ENCODE results near the gene STPG4.
"Not testable (repeated sequence)": the region's sequence is repeated elsewhere in the genome, so short reads cannot be mapped to it uniquely, and the experiment has no call there.

The STPG4 gene

DNA sequence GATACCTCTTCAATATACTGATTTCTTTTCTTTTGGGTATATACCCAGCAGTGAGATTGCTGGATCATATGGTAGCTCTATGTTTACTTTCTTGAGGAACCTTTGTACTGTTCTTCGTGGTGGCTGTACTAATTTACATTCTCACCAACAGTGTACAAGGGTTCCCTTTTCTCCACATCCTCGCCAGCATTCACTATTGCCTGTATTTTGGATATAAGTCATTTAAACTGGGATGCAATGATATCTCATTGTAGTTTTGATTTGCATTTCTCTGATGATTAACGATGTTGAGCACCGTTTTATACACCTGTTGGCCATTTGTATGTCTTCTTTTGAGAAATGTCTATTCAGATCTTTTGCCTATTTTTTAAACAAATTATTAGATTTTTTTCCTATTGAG is 30.4 kb downstream of the STPG4 start:
- not testable (repeated sequence) for DNase-seq

DNA sequence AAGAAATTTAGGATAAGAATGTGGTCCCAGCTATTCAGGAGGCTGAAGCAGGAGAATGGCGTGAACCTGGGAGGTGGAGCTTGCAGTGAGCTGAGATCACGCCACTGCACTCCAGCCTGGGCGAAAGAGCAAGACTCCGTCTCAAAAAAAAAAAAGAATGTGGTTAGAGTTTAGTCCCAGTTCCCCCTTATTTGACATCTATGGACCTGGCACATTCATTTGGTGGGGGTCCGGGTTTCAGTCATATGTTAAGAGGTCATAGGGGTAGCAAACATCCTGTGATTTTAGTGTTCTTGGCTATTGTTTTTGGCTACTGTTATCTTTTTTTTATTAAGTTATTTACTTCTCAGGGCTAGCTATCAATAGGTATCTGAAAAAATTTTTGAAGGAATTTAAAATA is 34.7 kb downstream of the STPG4 start:
- not testable (repeated sequence) for DNase-seq

DNA sequence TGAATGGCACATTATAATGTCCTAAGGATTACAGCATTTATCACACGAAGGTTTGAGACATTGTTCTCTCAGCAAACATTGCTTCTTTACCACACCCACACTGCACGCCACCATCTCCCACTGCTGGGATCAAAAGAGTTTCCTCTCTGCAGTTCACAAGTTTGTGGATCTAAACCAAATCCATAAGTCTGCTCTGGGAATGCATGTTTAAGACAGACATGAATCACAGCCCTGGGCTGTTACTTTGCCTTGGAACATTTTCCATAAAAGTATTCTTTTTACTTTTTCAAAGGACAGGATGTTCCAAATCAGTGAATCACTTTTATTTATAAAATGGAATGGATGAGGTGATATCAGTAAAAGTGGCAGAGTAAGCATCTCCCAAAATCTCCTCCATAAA is 36.1 kb downstream of the STPG4 start:
- DNase-seq, result no peak

DNA sequence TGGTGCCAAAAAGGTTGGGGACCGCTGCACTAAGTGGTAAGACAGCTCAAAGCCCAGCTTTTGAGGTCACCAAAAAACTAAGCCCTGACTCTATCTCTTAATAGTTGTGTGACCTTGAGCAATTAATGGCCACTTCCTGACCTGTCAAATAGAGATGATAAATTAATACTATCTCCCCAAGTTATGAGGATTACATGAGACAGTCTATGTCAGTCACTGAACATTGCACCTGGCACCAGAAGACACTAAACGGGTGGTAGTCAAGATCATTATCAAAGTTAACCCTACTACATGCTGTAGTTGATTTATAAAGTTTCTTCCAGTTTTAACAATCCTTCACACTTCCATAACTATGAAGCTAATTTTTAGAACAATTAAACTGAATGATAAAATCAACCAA is 36.5 kb downstream of the STPG4 start:
- no peak for DNase-seq

DNA sequence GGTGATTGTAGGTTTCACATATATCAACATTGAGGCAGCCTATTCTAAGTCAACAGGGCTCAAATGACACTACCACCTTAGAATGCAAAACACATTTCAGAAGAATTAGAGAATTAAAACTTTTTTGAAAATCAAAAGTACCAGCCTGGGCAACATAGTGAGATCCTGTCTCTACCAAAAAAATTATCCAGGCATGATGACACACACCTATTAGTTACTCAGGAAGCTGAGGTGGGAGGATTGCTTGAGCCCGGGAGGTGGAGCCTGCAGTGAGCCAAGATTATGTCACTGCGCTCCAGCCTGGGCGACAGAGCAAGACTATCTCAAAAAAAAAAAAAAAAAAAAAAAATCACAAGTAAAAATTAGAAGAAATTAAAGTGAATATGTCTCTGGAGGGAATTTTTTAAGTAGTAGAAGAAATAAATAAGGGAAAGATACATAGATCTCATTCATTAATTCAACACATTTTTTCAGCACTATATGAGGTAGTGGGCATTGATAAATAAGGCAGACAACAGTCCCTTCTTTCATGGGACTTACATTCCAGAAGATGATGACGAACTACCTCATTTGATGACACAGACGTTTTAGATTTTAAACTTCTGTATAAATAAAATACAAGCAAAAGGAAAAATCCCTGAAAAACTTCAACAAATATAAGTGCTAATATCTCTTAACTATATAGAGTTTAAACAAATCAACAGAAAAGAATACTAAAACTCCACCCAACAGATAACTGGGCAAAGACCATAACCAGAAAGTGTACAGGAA is 42.3 kb downstream of the STPG4 start:
- no peak for DNase-seq

DNA sequence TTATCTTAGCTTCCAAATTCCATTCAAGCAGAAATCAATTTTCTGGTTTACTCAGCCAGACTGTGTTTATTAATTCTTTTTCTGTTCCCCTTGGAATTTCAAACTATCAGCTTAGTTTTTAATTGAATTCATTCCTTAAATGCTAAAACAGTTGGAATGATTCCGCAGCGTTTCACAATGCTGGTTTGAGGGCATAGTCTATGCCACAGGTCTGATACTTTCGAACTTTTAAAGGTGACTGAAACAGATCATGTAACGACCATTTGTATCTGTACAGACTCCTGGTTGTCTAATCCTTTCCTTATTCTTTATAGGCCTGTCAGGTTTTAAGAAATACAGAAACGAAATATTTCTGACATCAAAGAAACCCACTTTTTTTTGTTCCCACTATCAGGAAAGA is 45.4 kb downstream of the STPG4 start:
- no peak for DNase-seq

DNA sequence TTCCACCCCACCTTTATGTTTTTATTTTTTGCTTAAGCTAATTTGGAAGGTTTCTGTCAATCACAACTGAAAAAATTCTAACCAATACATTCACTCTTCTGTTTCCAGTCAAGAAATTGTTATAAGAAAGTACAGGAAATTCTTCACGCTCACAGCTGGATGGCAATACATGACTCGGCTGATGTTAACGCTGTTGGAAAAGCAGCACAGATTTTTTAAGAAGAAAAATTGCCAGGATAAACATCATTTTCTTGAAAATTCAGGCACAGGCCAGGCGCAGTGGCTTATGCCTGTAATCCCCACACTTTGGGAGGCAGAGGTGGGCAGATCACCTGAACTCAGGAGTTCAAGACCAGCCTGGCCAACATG is 46.1 kb downstream of the STPG4 start:
- DNase-seq, result no peak

DNA sequence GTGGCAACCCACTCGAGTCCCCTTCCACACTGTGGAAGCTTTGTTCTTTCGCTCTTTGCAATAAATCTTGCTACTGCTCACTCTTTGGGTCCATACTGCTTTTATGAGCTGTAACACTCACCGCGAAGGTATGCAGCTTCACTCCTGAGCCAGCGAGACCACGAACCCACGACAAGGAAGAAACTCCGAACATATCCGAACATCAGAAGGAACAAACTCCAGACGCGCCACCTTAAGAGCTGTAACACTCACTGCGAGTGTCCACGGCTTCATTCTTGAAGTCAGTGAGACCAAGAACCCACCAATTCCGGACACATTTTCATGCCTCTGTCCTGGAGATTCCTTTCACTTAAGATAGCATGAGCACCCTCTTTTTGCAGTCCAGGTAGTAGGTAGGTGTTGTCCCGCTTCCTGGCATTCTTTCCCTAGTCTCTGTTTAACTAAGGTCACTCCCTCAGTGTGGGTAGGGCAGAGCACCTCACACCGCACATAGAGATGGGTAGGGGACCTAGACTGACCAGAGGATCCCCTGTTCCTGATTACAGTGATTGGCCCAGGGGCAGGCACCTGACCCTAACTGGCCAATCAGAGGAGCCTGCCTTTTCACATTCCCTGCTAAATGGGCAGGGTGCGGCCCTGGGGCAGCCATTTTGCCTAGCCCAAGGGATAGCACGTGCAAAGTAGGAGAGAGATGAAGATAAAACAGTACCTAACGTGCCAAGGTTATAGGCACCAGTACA is 46.7 kb downstream of the STPG4 start:
- DNase-seq, result not testable (repeated sequence)

DNA sequence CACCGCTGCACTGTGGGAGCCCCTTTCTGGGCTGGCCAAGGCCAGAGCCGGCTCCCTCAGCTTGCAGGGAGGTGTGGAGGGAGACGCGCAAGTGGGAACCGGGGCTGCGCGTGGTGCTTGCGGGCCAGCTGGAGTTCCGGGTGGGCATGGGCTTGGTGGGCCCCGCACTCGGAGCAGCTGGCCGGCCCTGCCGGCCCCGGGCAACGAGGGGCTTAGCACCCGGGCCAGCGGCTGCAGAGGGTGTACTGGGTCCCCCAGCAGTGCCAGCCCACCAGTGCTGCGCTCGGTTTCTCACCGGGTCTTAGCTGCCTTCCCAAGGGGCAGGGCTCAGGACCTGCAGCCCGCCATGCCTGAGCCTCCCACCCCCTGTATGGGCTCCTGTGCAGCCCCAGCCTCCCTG is 47.9 kb downstream of the STPG4 start:
- not testable (repeated sequence) for DNase-seq

DNA sequence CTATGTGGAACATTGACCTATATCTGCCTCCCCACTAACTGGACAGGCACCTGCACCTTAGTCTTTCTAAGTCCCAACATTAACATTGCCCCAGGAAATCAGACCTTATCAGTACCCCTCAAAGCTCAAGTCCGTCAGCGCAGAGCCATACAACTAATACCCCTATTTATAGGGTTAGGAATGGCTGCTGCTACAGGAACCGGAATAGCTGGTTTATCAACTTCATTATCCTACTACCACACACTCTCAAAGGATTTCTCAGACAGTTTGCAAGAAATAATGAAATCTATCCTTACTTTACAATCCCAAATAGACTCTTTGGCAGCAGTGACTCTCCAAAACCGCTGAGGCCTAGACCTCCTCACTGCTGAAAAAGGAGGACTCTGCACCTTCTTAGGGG is 48.9 kb downstream of the STPG4 start:
- not testable (repeated sequence) for DNase-seq

DNA sequence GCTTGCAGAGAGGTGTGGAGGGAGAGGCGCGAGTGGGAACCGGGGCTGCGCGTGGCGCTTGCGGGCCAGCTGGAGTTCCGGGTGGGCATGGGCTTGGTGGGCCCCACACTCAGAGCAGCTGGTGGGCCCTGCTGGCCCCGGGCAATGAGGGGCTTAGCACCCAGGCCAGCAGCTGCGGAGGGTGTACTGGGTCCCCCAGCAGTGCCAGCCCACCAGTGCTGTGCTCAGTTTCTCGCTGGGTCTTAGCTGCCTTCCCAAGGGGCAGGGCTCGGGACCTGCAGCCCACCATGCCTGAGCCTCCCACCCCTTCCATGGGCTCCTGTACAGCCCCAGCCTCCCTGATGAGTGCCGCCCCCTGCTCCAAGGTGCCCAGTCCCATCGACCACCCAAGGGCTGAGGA is 55.4 kb downstream of the STPG4 start:
- DNase-seq, result not testable (repeated sequence)

DNA sequence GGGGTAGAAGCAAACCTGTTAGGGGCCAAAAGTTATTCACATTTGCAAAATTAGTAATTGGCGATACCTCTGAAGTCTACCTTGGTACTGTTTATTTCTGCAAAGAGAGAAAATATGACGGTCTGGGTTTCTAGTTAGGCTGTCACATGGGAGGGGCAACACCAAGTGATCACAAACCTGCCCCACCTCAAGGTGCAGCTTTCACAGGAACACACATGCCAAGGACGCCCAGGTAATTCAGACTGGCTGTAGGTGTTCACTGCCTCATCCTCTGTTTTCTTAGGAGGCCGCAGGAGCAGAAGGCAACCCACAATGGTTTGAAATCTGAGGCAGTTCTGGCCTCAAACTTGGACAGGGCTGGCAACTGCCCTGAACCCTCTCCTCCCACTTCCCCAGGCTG is 56.2 kb downstream of the STPG4 start:
- DNase-seq, result no peak

DNA sequence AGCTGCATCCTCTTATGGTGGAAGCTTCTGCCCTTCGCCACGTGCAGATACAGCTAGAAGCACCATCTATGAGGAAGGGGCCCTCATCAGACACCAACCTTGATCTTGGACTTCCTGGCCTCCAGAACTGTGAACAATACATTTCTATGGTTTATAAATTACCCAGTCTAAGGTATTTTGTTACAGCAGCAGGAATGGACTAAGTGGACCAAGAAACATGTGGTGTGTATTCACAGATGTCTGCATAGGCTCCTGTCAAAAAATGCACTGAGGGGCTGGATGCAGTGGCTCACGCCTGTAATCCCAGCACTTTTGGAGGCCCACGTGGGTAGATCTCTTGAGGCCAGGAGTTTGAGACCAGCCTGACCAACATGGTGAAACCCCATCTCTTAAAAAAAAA is 57.5 kb downstream of the STPG4 start:
- DNase-seq, result no peak

DNA sequence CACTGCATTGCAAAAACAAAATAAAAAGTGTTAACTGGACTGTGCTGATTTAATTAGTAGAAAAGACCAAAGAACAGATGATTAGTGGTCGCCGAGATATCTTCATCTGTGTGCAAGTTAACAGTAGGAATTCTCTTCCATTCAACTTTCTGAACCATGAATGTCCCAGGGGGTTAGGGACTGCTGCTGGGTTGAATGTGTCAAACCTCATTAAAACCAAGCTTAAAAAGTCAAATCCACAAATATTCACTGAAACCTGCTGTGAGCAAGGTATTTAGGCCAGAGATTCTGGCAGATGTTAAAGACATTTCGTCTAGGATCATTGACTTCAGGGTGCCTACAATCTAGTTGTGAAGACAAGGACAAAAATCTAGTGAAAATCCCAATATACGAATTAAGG is 58.7 kb downstream of the STPG4 start:
- DNase-seq, result no peak

DNA sequence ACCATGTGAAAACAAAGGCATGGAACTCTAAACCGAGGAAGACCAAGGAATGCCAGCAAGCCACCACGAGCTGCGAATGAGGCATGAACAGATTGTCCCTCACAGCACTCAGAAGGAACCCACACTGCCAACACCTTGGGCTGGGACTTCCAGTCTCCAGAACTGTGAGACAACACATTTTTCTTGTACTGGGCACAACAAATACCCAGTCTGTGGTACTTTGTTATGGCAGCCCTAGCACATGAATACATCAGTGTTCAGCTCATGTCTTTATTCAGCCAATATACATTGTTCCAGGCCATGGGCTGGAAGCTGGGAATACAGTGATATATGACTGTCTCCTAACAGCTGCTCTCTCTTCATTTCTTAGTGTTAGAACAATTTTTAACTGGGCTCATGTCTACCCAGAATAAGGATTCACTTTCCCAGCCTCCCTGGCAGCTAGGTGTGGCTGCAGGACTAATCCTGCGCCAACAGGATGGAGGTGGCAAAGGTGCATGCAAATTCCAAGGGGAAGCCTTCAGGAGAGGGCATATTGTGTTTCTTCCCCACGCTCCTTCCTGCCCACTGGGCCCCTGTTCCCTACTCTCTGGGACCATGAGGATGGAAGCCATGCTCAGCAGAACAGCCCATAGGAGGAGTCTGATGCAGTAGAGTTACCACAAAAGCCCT is 59.6 kb downstream of the STPG4 start:
- DNase-seq, result no peak

DNA sequence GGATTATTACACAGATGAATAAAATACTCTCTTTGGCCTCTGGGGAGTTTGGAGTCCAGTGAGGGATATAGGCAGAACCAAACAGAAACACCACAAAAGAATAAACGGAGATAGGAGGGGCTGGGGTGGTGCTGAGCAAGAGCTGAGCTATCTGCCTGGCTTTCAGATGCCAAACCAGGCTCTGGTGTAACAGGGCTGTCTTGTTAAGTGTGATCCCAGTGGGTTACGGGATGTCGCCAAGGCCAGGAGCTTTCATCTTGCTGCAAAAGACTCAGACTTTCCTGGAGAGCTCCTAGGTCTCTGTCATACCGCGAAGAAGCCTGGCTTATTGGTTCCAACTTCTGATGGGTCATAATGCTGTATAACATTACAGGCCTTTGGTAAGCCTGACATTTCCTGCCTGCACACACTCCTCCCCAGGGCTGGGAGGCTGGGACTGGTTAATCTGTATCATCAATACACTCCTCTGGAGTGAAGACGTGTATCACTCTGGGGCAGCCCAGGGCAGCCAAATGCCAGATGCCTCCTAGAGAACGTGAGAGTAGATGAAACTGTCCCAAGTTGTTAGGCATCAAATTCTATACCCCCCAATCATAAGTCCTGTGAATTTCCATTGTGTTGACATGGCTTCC is 60.5 kb downstream of the STPG4 start:
- DNase-seq, result no peak

DNA sequence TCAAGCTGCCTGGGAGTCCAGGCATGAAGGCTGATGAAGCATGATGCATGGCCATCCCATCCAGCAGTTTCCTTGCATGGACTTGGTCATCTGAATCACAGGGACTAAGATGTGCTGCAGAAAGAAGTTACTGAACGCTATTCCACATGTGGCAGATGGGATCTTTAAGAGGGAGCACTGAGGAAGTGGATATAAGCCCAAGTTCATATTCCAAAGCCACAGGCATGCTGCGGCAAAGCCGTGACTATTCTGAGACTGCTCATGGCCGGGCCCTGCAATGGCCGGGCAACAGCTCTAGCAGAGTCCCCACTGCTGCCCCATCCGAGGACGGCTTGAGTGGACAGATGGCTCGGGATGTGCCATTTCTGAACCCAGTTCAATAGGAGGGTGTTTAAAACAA is 61.5 kb downstream of the STPG4 start:
- DNase-seq, result no peak

DNA sequence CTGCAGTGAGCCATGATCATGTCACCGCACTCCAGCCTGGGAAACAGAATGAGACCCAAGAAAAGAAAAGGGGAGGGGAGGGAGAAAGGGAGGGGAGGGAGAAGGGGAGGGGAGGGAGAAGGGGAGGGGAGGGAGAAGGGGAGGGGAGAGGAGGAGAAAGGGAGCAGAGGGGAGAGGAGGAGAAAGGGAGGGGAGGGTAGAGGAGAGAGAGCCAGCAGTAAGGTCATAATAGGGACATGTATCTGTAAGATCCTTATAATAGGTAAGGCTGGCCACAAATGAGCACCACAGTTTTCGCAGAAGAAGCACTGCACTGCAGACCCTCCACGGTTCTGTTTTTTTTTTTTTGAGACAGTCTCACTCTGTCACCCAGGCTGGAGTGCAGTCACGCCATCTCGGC is 62.6 kb downstream of the STPG4 start:
- DNase-seq, result no peak

DNA sequence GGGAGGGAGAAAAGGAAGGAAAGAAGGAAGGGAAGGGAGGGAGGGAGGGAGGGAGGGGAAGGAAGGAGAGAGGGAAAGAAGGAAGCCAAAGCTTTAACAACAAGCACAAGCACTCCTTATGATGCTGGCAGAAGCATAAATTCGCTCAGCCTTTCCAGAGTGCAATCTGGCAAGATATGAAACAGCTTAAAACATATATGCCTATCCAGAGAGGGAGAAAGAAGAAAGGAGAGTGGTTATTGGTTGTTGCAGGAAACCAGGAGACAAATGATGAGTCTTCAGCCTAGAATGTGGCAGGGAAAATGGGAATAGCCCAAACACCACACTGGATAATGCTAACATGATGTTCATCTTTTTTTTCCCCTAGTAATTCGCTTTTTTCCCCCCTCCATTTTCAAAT is 64.0 kb downstream of the STPG4 start:
- no peak for DNase-seq

DNA sequence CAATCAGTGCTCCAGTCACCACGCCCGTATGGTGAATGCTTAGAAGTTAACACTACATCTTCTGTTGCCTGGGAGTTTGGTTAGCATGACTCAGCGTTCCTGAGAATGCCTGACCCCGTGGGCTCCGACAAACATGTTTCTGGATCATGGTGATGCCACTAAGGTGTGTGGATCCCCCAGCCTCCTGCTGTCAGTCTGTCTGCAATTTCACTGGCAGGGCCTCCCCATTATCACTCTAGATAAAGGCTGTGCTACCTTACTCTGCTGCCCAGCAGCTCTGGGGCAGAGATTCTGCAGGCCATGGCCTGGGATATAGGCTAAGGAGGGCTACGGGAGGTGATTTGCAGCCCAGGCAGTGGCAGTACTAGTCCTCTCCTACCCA is 66.0 kb downstream of the STPG4 start:
- DNase-seq, result no peak

DNA sequence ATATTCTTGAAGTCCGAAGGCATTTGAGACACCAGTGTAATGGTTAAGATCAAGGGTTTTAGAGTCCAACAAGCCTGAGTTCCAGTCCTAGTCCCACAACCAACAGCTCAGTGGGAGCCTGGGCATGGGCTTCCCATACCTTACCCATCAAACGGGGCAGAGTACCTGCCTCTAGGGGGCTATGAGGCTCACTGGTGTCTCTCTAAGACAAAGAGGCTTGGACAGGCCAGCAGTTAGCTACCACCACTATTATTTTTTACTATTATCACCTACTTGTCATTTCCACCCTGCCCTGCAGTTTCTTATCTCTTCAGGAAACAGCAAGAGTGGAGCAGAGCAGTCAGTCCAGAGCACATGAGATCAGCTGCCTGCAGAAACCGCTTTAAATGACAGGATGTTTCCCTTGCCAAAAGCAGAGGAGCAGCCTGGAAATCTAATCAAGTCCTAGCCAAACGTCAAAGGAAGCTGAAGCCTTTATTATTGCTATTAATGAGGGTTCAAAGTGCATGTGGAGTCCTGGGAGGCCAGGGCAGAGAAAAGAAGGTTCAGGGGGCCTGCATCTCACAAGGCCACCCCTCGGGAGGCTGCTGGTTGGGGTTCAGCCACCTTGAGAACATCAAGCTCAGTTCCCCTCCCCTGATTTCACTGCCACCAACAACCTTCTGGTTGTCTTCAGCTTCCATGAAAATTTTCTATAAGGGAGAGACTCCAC is 66.6 kb downstream of the STPG4 start:
- no peak for DNase-seq

DNA sequence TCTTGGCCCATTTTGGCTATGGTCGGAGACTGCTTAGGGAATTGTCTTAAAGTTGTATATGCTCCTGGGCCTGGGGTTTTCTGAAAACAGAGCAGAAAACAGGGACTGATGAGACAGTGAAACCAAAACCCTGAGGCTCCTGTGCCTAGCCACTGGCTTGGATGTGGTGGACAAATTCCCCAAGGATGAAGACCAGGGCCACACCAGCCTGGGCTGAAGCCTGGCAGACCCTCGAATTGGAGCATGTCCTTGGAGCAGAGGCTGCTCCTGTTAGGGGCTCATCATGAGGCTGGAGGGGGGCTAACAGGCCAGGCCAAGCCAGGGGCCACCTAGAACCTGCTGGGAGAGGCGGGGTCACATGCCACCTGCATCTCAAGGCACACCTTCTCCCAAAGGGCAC is 68.1 kb downstream of the STPG4 start:
- DNase-seq, result no peak

DNA sequence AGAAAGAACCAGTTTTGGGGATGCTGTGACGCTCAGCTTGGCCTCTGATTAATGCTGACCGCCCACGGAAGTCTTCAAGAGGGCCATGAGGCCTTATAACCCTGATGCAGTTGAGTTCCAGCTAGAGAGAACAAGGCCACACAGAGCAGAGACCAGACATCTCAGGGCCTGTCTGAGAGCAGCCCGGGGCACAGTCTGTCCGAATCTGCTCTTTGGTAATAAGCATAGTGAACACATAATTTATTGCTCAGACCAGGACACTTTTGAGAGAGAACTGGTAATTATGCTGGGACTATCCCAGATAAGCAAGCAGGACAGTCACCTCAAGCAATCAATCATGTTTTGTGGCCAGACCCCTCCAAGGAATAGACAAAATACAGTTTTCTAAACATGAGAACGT is 68.5 kb downstream of the STPG4 start:
- DNase-seq, result no peak
